ENCODE measurements around the gene ZFYVE26.
"Not testable (repeated sequence)": the region's sequence is repeated elsewhere in the genome, so short reads cannot be mapped to it uniquely, and the experiment has no call there.

The ZFYVE26 gene

GRCh38 chr14:67816326-67817002, at the start of gene ZFYVE26:
TSS of gene ZFYVE26 (minus strand) at chr14:67816590. CDS start at chr14:67815963, 627 bp downstream.
- peak; percentile 99 for DNase-seq (ENCODE audit: low spot score)

- no peak for DNase-seq (ENCODE audit: low spot score)
Measured at GRCh38 chr14:67863223-67863622, 46.8 kb upstream of the ZFYVE26 start.

- no peak for DNase-seq (ENCODE audit: low spot score)
Measured at GRCh38 chr14:67859169-67859749, 42.9 kb upstream of the ZFYVE26 start.

DNA sequence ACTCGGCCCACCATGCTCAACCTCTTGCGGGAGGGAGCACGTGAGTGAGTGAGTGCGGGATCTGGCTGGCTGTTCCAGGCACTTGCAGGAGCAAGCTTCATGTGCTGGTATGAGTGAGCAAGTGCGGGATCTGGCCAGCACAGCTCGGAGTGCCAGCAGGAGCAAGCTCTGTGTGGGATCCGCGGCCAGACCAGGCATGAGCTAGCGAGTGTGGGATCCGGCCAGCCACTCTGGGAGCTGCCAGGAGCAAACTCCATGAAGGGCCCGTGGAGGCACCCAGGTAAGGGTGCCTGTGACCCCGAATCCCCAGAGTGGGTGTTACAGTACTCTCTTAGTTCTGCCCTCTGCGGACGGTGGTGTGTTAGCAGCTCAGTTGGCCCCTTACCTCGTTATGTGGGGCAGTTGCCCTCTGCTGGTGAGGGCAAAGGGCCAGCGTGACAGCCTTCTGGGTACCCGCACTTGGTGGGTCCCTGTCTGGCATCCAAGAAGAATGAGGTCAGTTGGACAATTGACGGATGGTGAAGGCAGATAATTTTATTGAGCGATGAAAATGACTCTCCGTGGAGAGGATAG, 41.5 kb upstream of the ZFYVE26 start:
- DNase-seq (ENCODE audit: low spot score) = no peak

- DNase-seq (ENCODE audit: low spot score) = no peak
Measured at GRCh38 chr14:67856827-67857226, 40.4 kb upstream of the ZFYVE26 start.

- DNase-seq (ENCODE audit: low spot score) = no peak
Measured at GRCh38 chr14:67853715-67854114, 37.3 kb upstream of the ZFYVE26 start.

DNA sequence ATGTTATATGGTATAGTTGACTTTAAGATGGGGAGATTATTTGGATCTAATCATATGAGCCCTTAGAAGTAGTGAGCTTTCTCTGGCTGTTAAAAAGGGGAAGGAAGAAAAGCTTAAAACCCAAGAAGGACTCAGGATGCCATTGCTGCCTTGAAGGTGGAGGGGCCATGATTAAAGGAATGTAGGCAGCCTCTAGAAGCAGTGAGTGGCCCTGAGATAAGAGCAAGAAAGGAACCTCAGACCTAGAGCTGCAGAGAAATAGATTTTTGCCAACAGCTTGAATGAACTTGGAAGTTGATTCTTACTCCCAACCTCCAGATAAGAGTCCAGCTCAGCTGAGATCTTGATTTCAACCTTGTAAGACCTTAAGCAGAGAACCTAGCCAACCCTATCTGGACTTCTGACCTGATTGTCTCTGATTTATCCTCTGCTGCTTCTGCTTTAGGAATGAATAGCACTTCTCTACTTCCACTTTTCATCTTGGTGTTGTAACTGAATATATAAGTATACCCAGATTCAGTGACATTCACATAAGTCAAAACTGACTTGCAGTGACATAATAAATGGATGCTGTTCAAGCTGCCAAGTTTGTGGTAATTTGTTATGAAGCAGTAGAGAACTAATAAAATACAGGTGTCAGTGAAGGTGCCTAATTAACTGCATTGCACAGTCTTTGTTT, 36.7 kb upstream of the ZFYVE26 start:
- DNase-seq (ENCODE audit: low spot score) = no peak

GRCh38 chr14:67851785-67852410, 35.5 kb upstream of the ZFYVE26 start:
- no peak for DNase-seq (ENCODE audit: low spot score)

- no peak for DNase-seq (ENCODE audit: low spot score)
Measured at GRCh38 chr14:67850066-67850830, 33.9 kb upstream of the ZFYVE26 start.

GRCh38 chr14:67846029-67846610, 29.7 kb upstream of the ZFYVE26 start:
- no peak for DNase-seq (ENCODE audit: low spot score)

DNA sequence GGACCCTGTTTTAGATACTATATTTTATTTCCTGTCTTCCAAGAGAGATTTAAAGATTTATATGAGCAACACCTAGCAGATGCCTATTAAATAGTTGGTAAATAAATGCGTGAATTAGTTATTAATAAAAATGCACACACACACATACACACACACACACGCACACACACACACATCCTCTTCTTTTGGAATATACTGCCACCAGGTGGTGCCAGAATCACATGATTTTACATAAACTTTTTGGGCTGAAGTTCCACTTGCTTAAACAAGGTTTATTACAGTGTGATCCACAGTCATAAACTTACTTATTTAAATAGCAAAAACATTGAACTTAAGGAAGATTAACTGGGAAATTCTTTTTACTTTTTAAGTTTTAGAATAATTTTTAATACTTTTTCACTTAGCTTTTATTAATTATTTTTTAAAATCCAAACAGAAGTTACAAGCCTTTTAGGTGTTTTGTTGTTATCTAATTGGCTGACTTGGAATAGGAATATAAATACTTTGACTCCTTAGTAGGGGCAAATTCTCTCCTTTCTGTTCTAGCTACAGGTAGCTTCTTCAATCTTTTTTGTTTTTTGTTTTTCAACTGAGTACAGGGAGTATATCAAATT, 20.7 kb upstream of the ZFYVE26 start:
- peak; percentile 79 for DNase-seq (ENCODE audit: low spot score)

- no peak for DNase-seq (ENCODE audit: low spot score)
Measured at GRCh38 chr14:67835596-67835995, 19.2 kb upstream of the ZFYVE26 start.

- DNase-seq (ENCODE audit: low spot score) = no peak
Measured at GRCh38 chr14:67833403-67833802, 17.0 kb upstream of the ZFYVE26 start.

DNA sequence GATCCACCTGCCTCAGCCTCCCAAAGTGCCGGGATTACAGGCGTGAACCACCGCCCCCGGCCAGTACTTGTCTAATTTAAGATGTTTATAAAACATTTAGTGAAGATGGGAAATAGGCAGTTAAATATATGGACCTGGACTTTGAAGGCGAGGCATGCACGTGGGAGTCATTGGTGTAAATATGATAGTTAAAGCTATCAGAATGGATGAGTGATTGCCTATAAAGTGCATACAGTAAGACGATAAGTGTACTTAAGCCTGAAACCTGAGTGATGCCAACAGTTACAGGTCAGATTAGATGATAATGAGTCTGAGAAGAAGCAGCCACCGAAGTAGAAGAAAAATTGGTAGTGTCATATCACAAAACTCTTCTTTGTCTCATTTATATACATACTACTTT, 14.7 kb upstream of the ZFYVE26 start:
- no peak for DNase-seq (ENCODE audit: low spot score)

- no peak for DNase-seq (ENCODE audit: low spot score)
Measured at GRCh38 chr14:67821121-67821520, 4.7 kb upstream of the ZFYVE26 start.

DNA sequence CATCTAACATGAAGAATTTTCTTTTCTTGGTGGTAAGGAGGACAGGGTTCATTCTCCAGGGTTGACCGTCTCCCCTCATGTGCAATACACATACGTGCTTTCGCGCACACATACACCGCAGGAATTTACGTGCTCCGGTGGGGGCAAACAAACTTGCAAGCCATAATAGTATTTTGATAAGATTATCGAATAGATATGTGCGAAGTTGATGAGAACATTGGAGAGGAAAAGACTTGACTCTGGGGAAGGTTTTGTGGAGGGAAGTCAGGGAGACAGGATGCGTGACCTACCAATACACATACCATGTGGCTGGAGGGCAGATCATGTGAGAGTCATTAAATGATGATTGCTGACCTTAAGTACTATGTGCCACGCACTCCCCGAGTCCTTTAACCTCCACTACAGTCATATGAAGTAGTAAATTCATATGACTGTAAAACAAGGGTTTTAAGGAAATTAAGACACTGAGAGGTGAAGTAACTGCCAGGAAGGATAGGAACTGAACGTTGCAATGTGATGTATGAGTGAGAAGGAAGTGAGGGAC, 4.1 kb upstream of the ZFYVE26 start:
- peak; percentile 67 for DNase-seq (ENCODE audit: low spot score)

DNA sequence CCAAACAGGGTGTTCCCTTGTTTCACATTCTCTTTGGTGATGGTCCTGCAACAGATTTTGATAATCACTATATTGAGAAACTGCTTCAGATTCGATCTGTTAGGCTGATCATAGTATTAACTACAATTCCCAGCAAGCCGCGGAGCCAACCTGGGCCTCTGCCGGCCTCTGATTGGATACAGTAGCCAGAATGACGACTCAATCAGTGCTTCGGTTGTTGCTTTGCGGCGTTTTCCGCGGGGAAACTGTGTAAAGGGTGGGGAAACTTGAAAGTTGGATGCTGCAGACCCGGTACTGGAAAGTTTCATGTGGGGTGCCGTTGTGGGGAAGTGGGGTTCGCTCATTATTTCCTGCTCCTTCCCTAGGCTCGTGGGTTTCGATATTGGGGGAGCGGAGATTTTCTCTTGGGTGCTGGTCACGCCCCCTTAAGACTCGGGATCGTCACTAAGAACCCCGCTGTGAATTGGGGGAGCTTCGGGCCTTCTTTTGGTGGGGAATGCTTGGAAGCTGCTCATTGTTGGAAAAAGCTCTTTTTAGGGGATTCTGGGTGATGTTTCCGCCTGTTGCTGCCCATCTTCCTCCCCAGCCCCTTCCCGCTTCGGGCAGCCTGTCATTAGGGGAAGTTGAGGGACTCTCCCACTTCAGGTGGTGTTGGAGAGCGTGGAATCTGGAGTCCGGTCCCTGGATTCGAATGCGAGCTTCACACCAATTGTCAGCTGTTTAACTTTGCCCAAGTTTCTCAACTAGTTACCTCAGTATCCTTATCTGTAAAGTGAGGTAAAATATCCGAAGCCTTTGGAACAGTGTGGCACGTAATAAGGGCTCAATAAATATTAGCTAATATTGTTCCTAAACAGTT, 3.4 kb upstream of the ZFYVE26 start, which contains the start of gene RAD51B:
Gene RAD51B (plus strand): TSS at position 217 of the 859 bp plus-strand sequence.
- peak; percentile 80 for DNase-seq (ENCODE audit: low spot score)

GRCh38 chr14:67818476-67818875, 2.1 kb upstream of the ZFYVE26 start:
- not testable (repeated sequence) for DNase-seq (ENCODE audit: low spot score)

GRCh38 chr14:67817750-67818438, 1.5 kb upstream of the ZFYVE26 start:
- no peak for DNase-seq (ENCODE audit: low spot score)

All from SW480 (cell line).